IPS-11a (cell line): Measurements from ENCODE around the gene NME1.

Source experiments
- H3K4me3 ChIP-seq: one replicate; pipeline ENCODE4 v1.5.1; 2013; ENCODE audit warnings: low read depth, low read length, control low read depth

The NME1 gene

GRCh38 chr17:51188271-51188833 lies 35.0 kb downstream of the NME1 start:
- no peak overlapping the region for H3K4me3 ChIP-seq

- H3K4me3 ChIP-seq: no peak overlapping the region
Observed at GRCh38 chr17:51189162-51189561, 35.8 kb downstream of the NME1 start.

- no peak overlapping the region for H3K4me3 ChIP-seq
Observed at GRCh38 chr17:51189628-51190027, 36.3 kb downstream of the NME1 start.

- no peak overlapping the region for H3K4me3 ChIP-seq
Observed at GRCh38 chr17:51191895-51192294, 38.5 kb downstream of the NME1 start.

GRCh38 chr17:51197754-51198153 lies 44.4 kb downstream of the NME1 start:
- no peak overlapping the region for H3K4me3 ChIP-seq

- no peak overlapping the region for H3K4me3 ChIP-seq
Observed at GRCh38 chr17:51200295-51200694, 46.9 kb downstream of the NME1 start.

- no peak overlapping the region for H3K4me3 ChIP-seq
Observed at GRCh38 chr17:51200846-51201245, 47.5 kb downstream of the NME1 start.

GRCh38 chr17:51203838-51204237 lies 50.5 kb downstream of the NME1 start:
- no peak overlapping the region for H3K4me3 ChIP-seq
